GM18951 (cell line): ENCODE measurements around the gene ANKRD23.
"Not testable (repeated sequence)": the region's sequence is repeated elsewhere in the genome, so short reads cannot be mapped to it uniquely, and the experiment has no call there.

Experiments used
- POLR2A ChIP-seq: IDR thresholded peaks from 4 replicates; pipeline ENCODE4 v1.6.1; 2011; ENCODE audit warnings: mild to moderate bottlenecking; ENCODE audit not compliant: insufficient read length, insufficient read depth; ENCODE audit errors: extremely low read depth
- in situ Hi-C: fragments of 300-500 bp; cut with MboI; formaldehyde crosslinking; loops from one replicate; pipeline ENCODE4 v1.12.0; 2022; ENCODE audit warnings: low sequenced_read_pairs, mixed read lengths, inconsistent platforms; ENCODE audit not compliant: unreplicated experiment

ANKRD23 gene

DNA sequence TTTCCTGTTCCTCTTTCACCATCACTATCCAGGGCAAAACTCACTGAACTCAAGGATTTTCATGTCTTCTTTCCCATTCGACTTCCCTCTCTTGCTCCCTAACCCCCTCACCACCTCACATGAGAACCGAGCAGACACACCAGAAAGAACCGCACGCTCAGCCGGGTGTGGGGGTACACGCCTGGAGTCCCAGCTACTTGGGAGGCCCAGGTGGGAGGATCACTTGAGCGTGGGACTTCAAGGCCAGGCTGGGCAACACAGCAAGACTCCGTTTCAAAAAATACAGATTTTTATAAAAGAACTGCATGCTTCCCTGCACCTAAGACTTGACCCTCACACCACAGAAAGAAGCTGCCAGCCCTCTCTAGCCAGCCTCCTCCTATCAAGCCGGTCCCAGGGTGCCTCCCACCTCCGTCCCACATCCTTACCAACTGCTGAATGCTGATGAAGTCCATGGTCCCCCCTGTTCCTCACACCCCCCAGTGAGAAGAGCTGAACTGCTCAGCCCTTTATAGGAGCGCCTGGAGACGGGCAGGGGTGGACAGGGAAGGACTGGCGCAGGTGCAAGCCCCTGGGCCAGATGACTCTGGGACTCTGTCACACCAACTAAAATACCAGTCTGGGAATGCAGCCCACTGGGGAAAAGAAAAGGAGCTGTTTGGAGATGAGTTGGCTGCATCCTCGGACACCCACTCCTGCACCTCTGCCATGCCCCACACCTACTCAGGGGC is at the start of gene ANKRD23:
Gene ANKRD23 (minus strand): TSS at position 484 of the 731 bp plus-strand sequence. CDS start 29 bp downstream, at position 455.
- in situ Hi-C loops: no loop called here
- no peak for TF ChIP-seq POLR2A

DNA sequence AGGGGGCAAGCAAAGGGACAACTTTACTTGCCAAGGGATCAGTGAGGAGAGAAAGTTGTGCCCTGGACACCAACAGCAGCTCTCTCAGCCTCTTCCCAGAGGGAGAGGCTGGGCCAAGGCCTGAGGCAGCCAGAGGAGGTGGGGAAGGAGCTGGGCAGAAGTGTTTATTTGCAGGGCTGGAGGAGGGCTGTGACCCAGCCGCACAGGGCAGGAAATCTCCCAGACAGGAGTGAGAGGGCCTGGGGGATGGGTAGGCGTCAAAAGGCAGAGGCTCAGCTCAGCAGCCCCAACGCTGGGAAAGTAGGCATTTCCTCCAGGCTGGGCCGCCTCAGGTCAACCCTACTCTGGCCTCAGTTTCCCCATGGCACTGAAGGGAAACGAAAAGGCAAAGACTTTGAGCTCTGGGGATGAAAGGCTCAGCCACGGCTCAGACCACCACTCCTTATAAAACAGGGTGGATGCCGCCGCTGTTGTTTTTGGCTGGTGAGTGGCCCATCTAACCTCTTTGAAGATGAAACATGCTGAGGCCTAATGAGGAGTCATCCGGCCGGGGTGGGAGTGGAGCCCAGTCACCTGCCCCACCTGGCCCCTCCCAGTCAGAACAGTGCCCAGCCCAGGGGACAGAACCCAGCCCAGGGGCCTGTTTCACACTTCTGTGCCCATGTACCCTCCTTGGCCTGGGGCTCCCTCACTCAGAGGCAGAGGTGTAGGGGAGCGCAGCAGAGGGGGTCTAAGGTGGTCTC is 47.9 kb upstream of the ANKRD23 start:
- in situ Hi-C loops: no loop called here
- no peak for TF ChIP-seq POLR2A

DNA sequence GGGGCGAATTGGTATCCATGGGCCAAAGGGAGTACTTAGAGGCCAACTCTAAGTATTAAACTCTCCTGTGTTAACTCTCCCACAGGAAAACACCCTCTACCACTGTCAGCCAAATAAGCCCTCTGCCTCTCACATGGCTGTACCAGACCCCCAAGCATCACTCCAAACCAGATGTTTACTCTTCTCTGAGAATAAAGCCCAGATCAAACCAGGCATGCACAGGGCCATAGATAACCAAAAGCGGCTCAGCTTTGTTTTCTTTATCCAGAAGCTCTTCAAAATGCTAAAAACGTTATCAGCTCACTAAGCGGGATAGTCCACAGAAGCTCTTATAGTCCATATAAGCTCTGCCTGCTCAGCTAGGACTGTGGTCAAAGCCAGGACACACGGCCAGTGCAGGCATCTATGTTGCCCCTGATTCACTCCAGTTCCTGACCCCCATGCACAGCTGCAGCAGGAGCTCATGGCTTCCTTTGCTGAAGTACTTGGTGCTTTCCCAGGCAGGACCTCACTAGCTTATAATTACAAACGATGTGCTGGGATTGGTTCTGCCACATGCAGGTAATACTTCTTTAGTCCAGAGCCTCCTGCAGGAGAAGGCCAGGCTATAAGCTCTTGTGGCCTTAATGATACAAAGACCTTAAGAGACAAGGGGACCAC is 47.0 kb upstream of the ANKRD23 start:
- in situ Hi-C loops: no loop called here
- TF ChIP-seq POLR2A: no peak

DNA sequence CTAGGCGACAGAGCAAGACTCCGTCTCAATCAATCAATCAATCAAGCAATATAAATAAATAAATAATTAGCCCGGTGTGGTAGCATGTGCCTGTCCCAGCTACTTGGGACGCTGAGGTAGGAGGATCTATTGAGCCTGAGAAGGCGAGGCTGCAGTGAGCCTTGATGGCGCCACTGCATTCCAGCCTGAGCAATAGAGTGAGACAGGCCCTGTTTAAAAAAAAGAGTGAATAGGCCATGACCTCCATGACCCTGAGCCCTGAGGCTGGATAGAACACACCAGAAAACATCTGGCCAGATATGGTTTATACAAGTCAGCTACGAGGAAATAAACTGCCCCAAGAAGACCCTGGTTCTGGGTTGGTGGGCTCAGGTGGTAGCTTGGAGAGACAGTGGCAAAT is 46.4 kb upstream of the ANKRD23 start:
- in situ Hi-C loops: no loop called here
- TF ChIP-seq POLR2A: no peak

DNA sequence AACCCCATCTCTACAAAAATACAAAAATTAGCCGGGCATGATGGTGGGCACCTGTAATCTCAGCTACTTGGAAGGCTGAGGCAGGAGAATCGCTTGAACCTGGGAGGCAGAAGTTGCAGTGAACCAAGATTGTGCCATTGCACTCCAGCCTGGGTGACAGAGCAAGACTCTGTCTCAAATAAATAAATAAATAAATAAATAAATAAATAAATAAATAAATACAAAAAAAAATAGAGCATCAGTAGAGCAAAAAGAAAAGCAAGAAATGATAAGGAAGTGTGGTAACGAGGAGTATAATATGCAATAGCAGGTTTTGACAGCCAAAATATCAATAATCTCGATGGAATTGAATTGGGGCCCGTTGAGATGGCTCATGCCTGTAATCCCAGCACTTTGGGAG is 45.7 kb upstream of the ANKRD23 start:
- in situ Hi-C loops: not testable (repeated sequence)

DNA sequence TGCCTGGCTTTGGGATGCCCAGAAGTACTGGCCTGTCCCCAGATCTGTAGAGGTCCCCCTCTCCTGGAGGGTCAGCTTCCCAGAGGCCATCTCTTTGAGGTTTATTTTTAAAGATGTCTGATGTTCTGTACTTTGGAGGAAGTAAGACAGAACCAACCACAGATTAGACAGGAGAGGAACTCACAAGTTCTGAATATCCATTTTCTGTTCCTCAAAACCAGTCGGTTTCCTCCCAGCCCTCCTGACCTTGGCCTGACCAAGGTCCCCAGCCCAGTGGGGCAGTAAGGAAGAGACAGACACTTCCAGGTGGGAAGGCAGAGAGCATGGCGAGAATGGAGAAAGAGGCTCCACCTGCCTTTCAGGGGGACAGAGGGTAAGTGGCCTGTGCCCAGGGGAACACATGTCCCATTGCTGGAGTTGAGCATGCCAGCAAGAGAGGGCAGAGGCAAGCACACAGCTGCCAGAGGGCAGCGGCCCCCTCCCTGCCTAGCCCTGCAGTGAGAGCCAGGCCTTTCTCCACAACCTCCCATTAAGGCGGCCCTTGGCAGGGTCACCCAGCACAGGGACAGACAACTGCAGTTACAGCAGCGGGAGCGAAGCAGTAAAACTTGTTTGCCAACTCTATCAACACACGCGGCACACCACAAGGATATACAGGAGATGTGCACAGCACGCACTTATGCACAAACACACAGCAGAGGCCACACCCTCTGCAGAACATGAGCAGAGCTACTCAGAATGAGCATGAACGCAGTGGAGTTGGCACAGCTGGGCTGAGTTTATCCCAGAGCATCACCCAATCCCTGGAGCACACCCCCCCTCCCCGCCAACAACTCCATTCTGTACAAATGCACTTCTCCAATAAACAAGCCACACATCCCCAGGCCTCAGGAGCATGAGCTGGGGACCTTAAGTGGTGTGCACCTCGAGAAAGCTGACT is 44.5 kb upstream of the ANKRD23 start:
- in situ Hi-C loops: no loop called here

DNA sequence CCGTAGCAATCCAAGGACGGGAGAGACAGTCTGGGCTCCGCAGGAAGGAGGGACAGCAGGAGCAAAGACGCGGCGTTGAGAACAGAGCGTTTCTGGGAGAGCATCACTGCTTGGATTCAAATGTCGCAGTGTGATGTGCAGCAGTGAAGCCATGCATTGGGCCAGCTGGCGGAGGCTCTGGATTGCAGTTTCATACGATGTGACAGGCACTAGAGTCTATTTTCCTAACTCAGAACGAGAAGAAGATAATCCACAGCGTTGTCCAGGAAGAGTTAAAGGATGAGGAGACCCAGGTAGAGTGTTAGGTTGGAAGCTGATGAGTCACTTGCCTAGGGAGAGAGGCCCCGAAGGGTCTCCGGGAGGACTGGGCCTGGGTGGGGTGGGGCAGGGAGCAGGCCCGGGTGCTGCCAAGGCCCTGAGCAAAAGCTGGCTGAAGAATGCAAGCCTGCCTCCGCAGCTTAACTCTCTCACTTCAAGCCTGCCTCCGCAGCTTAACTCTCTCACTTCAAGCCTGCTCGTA is 43.7 kb upstream of the ANKRD23 start:
- TF ChIP-seq POLR2A: no peak
- in situ Hi-C loops: no loop called here

More for the DNA sequence above, 44.5 kb upstream of the ANKRD23 start:
- TF ChIP-seq POLR2A: no peak

DNA sequence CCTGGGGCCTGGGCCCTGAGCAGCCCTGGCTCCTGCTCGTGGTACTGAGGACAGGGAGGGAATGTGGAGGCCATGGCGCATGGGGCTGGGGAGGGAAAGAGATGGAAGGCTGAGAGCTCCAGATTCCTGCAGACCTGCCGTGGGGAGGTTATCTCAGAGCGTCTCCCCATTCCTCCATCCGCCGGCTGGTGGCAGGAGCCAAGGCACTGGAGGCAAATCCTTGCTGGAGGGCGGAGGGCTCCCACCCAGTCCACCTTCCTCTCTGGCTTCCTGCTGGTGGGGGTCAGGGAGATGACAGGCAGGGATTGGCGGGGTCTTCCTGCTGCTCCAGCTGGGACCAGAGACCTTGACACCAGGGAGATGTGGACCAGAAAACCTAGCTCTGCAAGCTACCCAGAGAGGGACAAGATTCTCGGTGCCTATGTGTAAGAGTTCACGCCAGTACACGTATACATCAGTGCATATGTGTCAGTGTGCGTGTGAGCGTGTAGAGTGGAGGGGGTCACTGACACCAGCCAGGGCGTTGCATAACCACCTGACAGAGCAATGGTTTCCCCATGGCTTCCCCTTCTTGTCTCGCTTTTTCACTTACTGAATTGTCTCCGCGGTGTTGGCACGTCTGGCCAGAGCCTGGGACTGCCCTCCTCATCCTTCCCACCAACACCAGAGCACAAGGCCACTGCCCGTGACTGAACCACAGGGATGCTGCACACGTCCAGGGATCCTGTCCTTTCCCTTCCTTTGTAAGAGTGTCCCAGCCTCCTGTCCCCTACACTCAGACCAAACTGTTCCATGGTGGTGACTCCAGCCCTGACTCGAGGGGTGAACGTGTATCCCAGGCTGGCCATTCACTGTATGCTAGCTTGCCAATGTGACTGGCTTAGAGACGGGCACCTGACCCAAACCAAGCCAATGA is 41.9 kb upstream of the ANKRD23 start:
- in situ Hi-C loops: no loop called here
- TF ChIP-seq POLR2A: no peak

DNA sequence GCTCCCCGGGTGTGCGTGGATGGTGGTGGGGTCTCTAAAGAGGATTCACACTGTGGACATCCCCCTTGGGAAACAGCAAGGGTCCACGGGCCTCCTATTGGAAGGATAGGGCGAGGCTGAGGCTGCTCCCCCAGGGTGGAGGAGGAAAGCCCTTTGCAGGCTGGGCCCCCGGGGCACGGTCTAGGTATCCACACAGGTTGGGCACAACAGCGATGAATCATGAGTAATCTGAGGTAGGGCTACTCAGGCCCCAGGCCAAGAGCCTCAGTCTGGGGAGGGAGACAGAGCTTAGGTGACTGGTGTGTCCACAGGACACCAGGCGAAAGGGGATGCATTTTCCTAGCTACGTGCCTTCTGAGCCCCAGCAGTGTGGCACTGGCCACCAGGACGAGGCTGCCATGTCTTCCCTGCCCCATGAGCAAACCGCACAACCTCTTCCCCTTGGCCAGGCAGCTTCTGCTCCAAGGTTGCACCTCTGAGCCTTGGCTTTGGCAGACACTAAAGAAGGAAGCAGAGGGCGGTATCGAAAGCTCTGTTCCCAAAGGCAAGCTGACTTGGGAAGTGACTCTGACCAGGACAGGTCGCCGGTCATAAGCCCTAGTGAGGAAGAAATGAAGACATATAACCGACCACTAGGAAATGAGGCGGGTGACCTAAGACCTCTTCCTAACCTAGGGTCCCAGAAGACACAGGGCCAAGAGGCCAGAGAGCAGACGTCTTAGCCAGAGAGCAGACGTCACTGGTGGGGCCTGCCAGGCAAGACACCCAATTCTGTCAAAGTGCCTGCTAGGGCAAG is 40.7 kb upstream of the ANKRD23 start:
- in situ Hi-C loops: no loop called here
- no peak for TF ChIP-seq POLR2A

DNA sequence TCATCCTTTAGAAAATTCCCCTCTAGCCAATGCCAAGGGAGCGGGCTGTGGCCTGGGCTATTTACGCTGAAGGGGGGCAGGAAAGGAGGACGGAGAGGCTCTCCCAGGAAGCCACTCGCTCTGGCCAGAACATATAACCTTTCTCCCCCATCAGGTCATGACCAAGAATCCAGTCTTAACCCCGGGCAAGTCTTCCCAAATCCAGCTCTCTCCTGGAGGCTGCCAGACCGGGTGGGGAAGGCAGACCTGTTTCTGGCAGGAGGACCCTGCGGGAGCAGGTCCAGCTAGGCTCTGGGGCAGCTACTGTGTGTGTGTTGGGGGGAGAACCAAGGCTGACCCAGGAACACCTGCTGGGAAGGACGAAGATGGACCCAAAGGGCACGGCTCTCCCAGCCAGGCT is 39.5 kb upstream of the ANKRD23 start:
- TF ChIP-seq POLR2A: no peak
- in situ Hi-C loops: no loop called here

DNA sequence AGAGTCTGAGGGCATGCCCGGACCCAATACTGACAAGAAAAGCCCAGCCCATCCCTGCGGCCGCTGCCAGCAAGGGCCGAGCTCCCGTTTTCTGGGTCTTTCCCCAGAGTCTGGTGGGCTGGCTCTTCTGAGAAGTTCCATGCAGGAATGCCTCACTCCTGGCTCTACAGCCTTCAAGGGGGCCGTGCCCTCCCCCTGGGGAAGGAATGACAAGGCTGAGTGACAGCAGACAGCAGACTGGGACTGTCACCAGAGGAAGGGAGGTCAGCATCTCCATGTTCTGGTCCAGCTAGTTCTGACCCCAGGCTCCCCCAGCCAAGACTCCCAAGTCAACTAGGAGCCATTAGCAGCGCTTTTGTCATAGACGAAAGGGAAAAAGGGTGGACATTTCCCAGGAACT is 39.1 kb upstream of the ANKRD23 start:
- in situ Hi-C loops: no loop called here
- no peak for TF ChIP-seq POLR2A
